ENCODE data around the gene CRYGC.
"Not testable (repeated sequence)": the region's sequence is repeated elsewhere in the genome, so short reads cannot be mapped to it uniquely, and the experiment has no call there.

The CRYGC gene

DNA sequence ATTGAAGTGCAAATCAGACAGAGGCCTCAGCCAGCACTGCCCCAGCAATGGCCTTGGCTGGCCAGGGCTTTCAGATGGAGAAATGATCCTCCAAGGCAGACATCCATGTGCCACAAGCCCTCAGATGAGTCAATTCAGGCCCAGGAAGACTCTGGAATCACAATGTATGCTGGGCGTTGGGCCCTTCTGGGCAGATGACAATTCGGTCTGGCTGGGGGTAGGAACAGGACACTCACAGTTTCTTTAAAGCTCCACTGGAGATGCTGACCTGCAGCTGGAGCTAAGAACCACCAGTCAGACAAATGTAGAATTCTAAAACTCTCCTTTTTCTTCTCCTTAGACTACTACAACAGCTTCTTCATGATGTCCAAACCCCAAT, 7.1 kb upstream of the CRYGC start:
- DNase-seq (ENCODE audit: low spot score) = no peak

DNA sequence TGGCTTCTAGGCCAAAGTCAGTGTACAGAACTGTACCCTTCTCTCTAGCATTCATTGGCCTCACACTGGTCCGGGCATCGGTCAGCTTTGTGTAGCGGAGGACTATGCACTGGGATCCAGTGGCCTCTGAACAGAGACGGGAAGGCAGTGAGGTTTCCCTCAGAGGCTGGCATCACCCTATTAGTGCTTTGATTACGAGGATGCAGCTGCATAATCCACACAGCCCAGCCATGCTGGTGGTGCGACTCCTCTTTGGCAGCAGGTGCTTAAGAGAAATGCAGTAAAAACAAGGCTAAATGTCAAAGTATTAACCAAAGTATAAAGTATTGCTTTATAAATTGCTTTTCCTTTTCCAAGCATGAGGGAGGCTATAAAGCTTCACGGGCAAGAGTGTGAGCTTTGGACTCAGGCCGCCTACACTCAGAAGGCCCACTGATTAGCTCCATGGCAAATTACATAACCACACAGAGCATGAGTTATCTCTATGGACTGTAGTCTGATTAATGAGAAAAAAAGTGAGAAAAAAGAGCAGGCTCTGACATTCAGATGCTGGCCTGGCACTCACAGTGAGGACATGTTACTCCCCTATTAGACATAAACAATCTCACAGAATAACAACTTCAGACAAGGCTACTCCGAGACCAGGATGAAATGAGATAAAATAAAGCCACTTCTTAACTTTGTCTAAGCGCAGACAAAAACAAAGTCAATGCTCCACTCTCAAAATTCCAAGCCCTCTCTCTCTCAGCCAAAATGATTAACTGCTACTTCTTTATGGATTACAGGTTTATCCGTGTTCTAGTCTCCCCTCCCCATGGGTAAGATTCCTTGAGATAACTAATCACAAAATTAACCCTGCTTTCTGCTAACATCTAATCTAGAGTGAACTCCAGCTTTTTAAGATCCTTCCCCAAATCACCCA, 6.4 kb upstream of the CRYGC start:
- DNase-seq (ENCODE audit: low spot score) = no peak

DNA sequence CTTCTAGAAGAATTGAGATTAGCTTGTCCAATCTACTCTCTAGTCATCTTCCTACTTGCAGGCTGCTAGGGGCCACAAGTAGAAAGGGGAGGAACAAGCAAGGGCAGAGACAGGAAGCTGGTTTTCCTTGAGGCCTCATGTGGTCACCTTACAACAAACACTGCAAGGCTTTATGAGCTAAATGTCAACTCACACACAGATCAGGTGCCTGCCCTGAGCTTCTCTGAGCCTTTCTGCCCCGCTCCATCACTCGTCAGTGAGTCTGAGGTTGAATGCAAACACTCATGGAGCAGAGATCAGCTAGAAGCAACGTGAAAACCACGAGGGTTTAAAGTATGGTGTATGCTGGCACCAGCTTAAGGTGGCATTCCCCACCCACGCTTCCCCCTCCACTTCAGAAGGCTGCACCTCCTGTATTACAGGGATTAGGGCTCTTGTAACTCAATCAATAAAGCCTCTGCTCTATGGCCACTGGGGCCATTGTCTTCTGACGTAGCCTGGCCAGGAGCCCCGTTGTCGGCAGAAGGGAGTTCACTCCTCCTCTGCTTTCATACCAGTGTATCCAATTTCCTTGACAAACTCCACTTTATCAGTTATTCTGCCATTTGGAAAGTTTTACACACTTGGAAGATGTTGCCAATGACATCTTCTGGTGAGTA, 5.4 kb upstream of the CRYGC start:
- DNase-seq (ENCODE audit: low spot score) = no peak

- DNase-seq (ENCODE audit: low spot score) = no peak
Measured at GRCh38 chr2:208130712-208131110, 1.1 kb upstream of the CRYGC start.

GRCh38 chr2:208128136-208128535, 1.5 kb downstream of the CRYGC start:
- DNase-seq (ENCODE audit: low spot score) = no peak

DNA sequence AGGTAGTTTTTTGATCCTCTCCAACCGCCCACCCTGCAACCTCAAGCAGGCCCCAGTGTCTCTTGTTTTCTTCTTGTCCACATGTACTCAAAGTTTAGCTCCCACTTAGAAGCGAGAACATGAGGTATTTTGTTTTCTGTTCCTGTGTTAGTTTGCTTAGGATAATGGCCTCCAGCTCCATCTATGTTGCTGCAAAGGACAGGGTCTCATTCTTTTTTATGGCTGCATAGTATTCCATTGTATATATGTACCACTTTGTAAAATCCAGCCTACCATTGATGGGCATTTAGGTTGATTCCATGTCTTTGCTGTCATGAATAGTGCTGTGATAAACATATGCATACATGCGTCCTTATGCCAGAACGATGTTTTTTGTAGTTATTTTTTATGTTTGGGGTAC, 2.5 kb downstream of the CRYGC start:
- no peak for DNase-seq (ENCODE audit: low spot score)

DNA sequence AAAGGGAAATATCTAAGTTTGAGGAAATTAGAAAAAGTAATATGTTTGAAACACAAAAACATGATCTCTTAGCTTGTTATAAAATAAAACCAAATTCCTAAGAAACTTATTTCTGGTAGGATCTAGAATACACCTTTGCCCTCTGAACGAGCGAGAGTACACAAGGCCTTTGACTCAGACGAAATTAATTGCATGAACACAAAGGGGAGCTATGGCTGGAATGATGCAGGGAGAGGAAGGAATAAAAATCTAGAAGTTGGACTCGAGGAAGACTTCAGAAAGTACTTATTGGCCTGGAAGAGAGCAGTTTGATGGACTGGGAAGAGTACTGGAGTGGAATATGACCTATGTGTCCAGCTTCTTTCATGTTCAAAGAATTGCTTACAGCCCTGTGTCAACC, 4.4 kb downstream of the CRYGC start:
- DNase-seq (ENCODE audit: low spot score) = no peak

DNA sequence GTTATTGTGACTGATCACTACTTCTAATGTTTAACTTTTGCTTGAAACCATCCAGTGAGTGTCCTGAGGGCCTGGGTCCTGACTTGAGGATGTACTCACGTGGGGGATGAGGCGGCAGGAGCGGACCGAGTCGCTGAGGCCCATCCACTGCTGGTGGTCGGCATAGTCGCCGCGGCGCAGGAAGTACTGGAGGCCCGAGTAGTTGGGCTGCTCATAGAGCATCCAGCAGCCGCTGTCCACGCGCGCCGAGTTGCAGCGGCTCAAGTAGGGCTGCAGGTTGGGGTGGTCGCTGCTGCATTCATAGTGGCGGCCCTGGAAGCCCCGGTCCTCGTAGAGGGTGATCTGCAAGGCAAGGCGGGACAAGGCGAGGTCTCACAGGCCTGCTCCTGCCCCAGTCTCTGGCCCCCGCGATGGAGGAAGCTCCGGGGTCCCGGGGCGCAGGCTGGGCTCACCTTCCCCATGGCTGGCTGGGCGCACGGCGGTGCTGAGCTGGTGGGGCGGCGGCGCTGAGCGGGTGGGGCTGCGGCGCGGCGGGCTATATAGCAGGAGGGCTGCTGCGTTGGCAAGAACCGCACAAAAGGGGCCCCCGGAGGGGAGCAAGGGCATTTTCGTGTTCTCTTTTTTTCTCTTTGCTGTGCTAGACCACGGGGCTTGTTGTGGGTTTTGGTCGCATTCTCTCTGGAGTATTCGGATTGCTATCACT, 5.5 kb downstream of the CRYGC start, which contains the start of gene CRYGD:
TSS of gene CRYGD (minus strand) at position 512 of the 703 bp plus-strand sequence. CDS start at position 461, 51 bp downstream.
- not testable (repeated sequence) for DNase-seq (ENCODE audit: low spot score)

DNA sequence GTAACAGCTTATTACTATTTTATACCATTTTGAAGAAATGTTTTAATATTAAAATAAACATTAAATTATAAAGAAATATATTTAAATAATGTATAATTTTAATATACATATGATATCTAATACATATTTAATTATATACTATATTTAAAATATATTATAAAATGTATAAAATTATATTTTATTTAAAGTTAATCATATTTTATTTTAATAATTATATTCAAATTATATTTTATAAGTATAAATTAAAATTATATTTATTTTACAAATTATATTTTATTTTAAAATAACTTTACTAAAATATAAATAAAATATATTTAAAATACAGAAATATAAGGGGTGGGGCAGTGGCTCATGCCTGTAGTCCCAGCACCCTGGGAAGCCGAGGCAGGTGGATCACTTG, 7.4 kb downstream of the CRYGC start:
- DNase-seq (ENCODE audit: low spot score) = no peak

GRCh38 chr2:208118918-208119317, 10.7 kb downstream of the CRYGC start:
- no peak for DNase-seq (ENCODE audit: low spot score)

GRCh38 chr2:208117390-208117789, 12.2 kb downstream of the CRYGC start:
- DNase-seq (ENCODE audit: low spot score) = not testable (repeated sequence)

GRCh38 chr2:208112969-208113368, 16.7 kb downstream of the CRYGC start:
- DNase-seq (ENCODE audit: low spot score) = no peak

- not testable (repeated sequence) for DNase-seq (ENCODE audit: low spot score)
Measured at GRCh38 chr2:208112273-208112745, 17.3 kb downstream of the CRYGC start.

DNA sequence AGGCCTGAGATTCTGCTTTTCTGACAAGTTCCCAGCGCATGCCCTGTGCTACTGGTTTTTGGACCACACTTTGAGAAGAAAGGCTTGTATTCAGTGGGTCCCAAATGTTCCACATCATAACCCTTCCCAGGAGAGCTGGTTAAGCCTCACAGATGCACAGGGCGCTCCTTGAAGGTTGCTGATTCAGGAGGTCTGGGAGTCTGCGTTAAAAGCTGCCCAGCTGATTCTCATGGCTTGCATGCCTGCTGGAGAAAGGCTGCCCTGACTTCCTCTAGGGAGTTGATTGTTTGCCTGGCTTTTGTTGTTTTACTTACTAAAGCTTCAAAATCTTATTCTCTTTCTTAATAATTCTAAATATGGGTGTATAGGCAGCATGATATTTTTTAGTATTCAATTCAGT, 26.0 kb downstream of the CRYGC start:
- DNase-seq (ENCODE audit: low spot score) = no peak

DNA sequence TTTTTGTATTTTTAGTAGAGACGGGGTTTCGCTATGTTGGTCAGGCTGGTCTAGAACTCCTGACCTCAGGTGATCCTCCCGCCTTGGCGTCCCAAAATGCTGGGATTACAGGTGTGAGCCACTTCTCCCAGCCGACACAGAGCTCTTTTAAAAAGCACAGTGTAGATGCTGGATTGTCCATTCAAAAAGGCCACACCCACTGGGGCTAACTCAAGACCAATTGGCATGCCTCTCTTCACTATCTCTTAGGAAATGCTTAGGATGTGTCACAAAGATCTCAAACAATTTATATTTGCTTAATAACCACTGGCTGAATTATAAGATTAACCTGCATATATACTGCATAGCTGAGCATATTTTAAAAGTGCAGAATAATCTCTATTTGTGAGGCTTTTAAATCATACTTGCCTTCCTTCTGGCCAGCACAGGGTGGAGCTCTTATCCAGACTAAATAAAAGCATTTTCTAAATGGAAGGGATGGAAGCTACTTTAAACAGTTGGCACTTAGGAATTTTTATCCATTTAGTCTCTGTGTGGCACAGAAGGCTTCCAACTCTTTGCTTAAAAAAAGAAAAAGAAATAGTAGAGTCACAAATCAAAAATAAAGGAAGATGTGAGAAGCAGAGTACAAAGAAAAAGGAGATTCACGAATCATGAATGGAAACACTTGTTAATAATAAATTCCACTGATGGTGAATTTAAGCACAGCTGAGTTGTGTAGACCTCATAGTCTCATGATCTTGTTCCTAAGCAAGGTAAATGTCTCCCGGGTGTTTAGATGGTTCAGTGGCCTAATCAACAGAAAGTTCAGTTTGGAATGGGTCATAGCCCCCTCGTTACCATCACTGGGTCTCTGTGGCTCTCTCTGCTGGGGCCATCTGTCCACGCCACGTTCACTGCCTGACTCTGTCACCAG, 27.7 kb downstream of the CRYGC start:
- DNase-seq (ENCODE audit: low spot score) = peak; percentile 26

- DNase-seq (ENCODE audit: low spot score) = no peak
Measured at GRCh38 chr2:208099682-208100470, 29.8 kb downstream of the CRYGC start.

- not testable (repeated sequence) for DNase-seq (ENCODE audit: low spot score)
Measured at GRCh38 chr2:208098701-208099100, 30.9 kb downstream of the CRYGC start.

- DNase-seq (ENCODE audit: low spot score) = no peak
Measured at GRCh38 chr2:208098267-208098666, 31.4 kb downstream of the CRYGC start.

DNA sequence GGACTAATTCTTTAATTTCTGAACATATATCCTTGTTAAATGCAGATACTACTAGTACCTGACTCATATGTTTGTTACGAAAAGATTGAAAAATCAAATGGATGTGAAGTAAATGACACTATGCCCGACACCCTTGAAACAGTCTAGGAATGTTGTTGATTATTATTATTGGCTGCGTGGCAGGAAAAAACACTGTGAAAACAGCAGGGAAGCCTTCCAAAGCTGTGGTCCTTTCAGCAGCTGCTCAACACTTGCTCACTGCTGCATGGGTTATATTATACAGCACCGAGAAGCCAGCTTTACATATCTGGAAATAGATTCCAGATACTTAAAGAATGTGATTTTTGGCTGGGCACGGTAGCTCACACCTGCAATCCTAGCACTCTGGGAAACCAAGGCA, 31.8 kb downstream of the CRYGC start:
- peak; percentile 33 for DNase-seq (ENCODE audit: low spot score)

DNA sequence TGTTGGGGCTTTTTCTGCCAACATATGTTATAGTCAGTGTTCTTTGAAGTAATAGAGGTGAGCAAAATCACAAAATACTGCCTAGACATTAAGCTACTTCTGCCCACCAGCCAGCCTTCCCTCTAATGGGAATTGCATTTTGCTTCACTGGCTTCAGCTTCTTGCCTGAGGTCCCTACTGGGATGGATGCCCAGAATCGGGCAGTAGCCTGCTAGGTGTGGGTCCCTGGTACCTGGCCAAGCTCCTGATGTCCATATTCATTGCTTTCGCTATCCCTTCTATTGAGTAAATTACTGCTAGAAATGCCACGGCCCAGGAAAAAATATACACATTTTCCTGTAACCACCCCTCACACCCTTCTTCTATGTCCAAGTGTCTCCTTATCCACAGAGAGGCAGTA, 32.3 kb downstream of the CRYGC start:
- DNase-seq (ENCODE audit: low spot score) = no peak

GRCh38 chr2:208096080-208096479, 33.5 kb downstream of the CRYGC start:
- DNase-seq (ENCODE audit: low spot score) = no peak

Measured in AG08395 (cell line).